ENCODE results near the gene BBX.
"Not testable (repeated sequence)": the region's sequence is repeated elsewhere in the genome, so short reads cannot be mapped to it uniquely, and the experiment has no call there.

Gene BBX

GRCh38 chr3:107810171-107811071 lies 287.7 kb downstream of the BBX start:
- no peak for DNase-seq

GRCh38 chr3:107813026-107813425 lies 290.3 kb downstream of the BBX start:
- DNase-seq: no peak

GRCh38 chr3:107816107-107816506 lies 293.3 kb downstream of the BBX start:
- DNase-seq: no peak

- no peak for DNase-seq
Observed at GRCh38 chr3:107817076-107817475, 294.3 kb downstream of the BBX start.

GRCh38 chr3:107818025-107818424 lies 295.3 kb downstream of the BBX start:
- DNase-seq: no peak

GRCh38 chr3:107819656-107820055 lies 296.9 kb downstream of the BBX start:
- DNase-seq: no peak

- DNase-seq: no peak
Observed at GRCh38 chr3:107822308-107822707, 299.5 kb downstream of the BBX start.

GRCh38 chr3:107824822-107825371 lies 302.1 kb downstream of the BBX start:
- DNase-seq: no peak

GRCh38 chr3:107825556-107825955 lies 302.8 kb downstream of the BBX start:
- no peak for DNase-seq

GRCh38 chr3:107826727-107827126 lies 304.0 kb downstream of the BBX start:
- no peak for DNase-seq

- DNase-seq: no peak
Observed at GRCh38 chr3:107829185-107829584, 306.4 kb downstream of the BBX start.

GRCh38 chr3:107831590-107831989 lies 308.8 kb downstream of the BBX start:
- no peak for DNase-seq

- no peak for DNase-seq
Observed at GRCh38 chr3:107833043-107833442, 310.3 kb downstream of the BBX start.

GRCh38 chr3:107833722-107834416 lies 311.1 kb downstream of the BBX start:
- no peak for DNase-seq

- not testable (repeated sequence) for DNase-seq
Observed at GRCh38 chr3:107835001-107835400, 312.2 kb downstream of the BBX start.

- no peak for DNase-seq
Observed at GRCh38 chr3:107837895-107838612, 315.3 kb downstream of the BBX start.

GRCh38 chr3:107841831-107842230 lies 319.1 kb downstream of the BBX start:
- no peak for DNase-seq

- no peak for DNase-seq
Observed at GRCh38 chr3:107842940-107843339, 320.2 kb downstream of the BBX start.

- DNase-seq: no peak
Observed at GRCh38 chr3:107845380-107846278, 322.9 kb downstream of the BBX start.

GRCh38 chr3:107846279-107846852 lies 323.6 kb downstream of the BBX start:
- no peak for DNase-seq

- no peak for DNase-seq
Observed at GRCh38 chr3:107847791-107848190, 325.0 kb downstream of the BBX start.
